ENCODE results near the gene ST6GALNAC2. TPM values are rescaled to one million over a fixed set of nuclear protein-coding genes. Genes with fewer than 3 reads are reported as not detected.

ST6GALNAC2 gene
- total RNA-seq, 4 donors from 2014 or later = 58.5 to 128 (median 69.1) TPM

DNA sequence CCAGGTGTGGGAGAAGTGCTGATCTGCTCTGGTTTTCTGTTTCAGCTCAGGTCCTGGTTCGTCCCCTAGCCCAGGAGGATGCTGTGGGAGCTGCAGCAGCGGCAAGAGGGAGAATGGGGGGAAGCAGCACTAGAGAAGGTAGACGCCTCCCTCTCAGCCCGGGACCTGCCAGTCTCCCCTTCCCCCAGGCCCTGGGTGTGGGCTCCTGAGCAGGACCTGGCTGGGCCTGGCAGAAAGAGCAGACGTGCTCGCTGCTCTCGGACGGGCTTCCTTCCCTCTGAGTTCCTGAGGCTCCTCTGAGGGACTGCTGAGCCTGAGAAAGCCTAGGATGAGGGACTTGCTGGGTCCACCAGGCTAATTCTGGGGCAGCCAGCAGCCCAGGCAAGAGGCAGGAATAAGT is 42.7 kb downstream of the ST6GALNAC2 start:
- no peak for DNase-seq (ENCODE audit: low spot score in 2 of 2)
- Histone ChIP-seq H3K4me3 (no peak overlapping the region), H3K4me1 (peaks cover 0 to 79% (median 40%) of the 10 kb centered on the region in 4 donors), H3K27me3 (no peaks in the 10 kb centered on the region), H3K9me3 (no peaks in the 10 kb centered on the region), H3K36me3 (no peaks in the 10 kb centered on the region), H3K27ac (peak overlapping the region in 1 of 4 donors; percentile 74)
- 81 to 90% methylated on average over 2 to 5 of the region's 8 CpGs for WGBS, 2 donors
- TF ChIP-seq, protein P1, sequence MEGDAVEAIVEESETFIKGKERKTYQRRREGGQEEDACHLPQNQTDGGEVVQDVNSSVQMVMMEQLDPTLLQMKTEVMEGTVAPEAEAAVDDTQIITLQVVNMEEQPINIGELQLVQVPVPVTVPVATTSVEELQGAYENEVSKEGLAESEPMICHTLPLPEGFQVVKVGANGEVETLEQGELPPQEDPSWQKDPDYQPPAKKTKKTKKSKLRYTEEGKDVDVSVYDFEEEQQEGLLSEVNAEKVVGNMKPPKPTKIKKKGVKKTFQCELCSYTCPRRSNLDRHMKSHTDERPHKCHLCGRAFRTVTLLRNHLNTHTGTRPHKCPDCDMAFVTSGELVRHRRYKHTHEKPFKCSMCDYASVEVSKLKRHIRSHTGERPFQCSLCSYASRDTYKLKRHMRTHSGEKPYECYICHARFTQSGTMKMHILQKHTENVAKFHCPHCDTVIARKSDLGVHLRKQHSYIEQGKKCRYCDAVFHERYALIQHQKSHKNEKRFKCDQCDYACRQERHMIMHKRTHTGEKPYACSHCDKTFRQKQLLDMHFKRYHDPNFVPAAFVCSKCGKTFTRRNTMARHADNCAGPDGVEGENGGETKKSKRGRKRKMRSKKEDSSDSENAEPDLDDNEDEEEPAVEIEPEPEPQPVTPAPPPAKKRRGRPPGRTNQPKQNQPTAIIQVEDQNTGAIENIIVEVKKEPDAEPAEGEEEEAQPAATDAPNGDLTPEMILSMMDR (IDR thresholded peaks at IDR 0.05) = no peak

DNA sequence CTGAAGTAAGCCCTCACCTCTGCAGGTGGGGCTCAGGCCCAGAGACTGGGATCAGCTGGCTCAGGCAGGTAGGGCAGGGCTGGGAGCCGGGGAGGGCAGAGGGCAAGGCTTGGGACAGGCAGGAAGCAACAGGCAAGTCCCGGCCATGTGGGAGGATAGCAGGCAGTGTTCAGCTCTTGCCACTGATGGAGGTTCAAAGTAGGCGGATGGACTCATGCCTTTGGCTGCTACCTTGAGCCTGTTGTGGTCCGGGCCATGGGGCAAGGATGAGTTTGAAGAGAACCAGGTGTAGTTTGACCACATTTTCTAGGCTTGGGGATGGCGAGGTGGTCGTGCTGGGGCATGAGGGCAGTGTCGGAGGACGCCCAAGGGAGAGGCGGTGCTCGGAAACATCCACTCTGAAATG is 43.1 kb downstream of the ST6GALNAC2 start:
- H3K36me3 ChIP-seq = no peaks in the 10 kb centered on the region
- no peak for DNase-seq (ENCODE audit: low spot score in 2 of 2)
- H3K4me1 ChIP-seq = peaks cover 0 to 83% (median 41%) of the 10 kb centered on the region in 4 donors
- H3K27ac ChIP-seq = no peak overlapping the region
- no peaks in the 10 kb centered on the region for H3K9me3 ChIP-seq
- H3K27me3 ChIP-seq = no peaks in the 10 kb centered on the region
- 85 to 88% methylated on average over 10 of the region's 10 CpGs for WGBS, 2 donors
- H3K4me3 ChIP-seq = no peak overlapping the region
- TF ChIP-seq POLR2A (IDR thresholded peaks at IDR 0.05) = no peak
- TF ChIP-seq EP300 (IDR thresholded peaks at IDR 0.05) = no peak
- TF ChIP-seq, protein P1 (IDR thresholded peaks at IDR 0.05) = no peak

DNA sequence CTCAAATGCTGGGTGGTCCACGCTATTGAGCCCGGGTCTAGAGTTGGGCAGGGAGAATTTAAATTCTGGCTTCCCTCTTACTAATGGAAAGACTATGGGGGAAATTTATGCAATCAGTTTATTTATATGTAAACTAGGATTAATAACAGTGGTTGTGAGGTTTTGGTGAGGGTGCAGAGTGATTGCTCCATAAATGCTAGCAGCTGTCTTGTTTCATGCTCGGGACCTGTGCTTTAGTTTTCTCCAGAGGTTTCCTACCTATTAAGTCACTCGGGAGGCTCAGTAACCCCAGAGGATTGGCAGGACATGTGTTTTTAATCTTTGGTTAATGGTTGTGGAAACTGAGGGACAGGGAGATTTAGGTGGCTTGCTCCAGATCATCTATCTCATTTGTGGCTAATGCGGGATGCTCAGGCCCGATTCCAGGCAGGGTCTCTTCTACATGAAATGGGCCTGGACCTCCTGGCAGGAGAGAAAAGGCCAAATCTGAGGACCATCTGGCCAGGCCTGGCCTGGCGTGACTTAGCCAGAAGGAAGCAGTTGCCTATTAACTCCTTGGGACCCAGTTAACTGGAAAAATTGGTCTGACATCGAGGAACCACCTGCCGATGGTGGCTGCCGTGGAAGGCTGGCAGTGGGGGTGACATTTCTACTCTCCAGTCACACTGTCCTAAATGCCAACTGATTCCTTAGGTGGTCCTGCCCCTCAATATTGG is 43.8 kb downstream of the ST6GALNAC2 start:
- no peak for DNase-seq (ENCODE audit: low spot score in 2 of 2)
- H3K36me3 ChIP-seq = no peaks in the 10 kb centered on the region
- no peak overlapping the region for H3K27ac ChIP-seq
- no peaks in the 10 kb centered on the region for H3K27me3 ChIP-seq
- 86% methylated on average over 10 of the region's 10 CpGs for WGBS, 2 donors
- no peak overlapping the region for H3K4me3 ChIP-seq
- peaks cover 0 to 83% (median 38%) of the 10 kb centered on the region in 4 donors for H3K4me1 ChIP-seq
- no peaks in the 10 kb centered on the region for H3K9me3 ChIP-seq
- TF ChIP-seq EP300 (IDR thresholded peaks at IDR 0.05) (no peak), POLR2A (IDR thresholded peaks at IDR 0.05) (no peak)
- TF ChIP-seq, protein P1 (IDR thresholded peaks at IDR 0.05) = no peak

DNA sequence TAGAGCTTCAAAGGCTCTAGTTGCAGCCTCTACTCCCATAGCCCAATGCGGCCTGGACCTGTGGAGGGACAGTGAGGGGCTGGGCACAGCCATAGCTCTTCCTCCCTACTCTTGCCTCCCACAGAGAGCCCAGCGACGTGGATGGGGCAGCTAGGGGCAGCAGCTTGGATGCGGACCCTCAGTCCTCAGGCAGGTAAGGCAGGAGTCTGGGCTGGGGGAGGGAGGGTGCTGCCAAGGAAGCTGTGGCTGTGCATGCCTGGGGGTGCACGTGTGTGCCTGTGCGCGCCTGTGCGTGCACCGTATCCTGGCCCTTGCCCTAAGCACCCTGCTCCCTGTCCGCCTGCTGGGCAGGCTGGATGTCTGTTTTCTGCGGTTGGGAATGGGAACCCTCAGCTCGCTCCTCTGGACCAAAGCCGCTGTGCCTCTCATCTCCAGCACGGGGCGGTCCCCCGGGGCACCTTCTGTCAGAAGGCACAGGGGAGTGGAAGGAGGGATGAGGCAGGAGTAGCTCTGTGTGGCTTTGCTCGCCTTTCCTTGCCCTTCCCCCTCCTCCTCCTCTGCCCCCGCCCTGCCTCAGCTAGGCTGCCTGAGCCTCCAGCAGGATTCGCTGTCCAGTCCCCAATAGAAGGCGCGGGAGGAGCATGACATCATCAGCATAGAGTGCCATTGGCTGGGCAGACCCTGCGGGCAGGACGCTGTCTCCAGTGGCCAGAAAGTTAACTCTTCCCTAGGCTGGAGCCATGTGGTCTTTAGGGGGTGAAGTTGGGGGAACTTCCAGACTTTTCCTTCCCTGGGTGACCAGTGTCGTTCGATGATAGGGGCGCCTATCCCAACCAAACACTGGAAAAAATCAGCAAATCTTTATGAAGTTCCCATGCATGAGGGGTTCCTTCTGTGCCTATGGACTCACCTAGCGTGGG is 45.0 kb downstream of the ST6GALNAC2 start:
- H3K27me3 ChIP-seq = no peaks in the 10 kb centered on the region
- TF ChIP-seq, protein P1 (IDR thresholded peaks at IDR 0.05) = peak in 4 of 5 experiments; percentile 36 to 69 (median 48)
- peak in 1 of 2 donors; percentile 56 for TF ChIP-seq EP300 (IDR thresholded peaks at IDR 0.05)
- peak; percentile 45 to 79 for TF ChIP-seq POLR2A (IDR thresholded peaks at IDR 0.05)
- no peaks in the 10 kb centered on the region for H3K36me3 ChIP-seq
- no peaks in the 10 kb centered on the region for H3K9me3 ChIP-seq
- H3K4me1 ChIP-seq = peaks cover 0 to 84% (median 33%) of the 10 kb centered on the region in 4 donors
- 4 to 8% methylated on average over 22 to 23 of the region's 27 CpGs for whole genome bisulfite sequencing, 2 donors
- H3K27ac ChIP-seq = peak overlapping the region; percentile 22 to 82 (median 70)
- DNase-seq (ENCODE audit: low spot score in 2 of 2) = peak; percentile 88 to 91
- H3K4me3 ChIP-seq = peak overlapping the region; percentile 15 to 49 (median 25)

Data from tibial nerve (tissue), 4 donors.